Measurements from ENCODE around the gene RPS25.
"Not testable (repeated sequence)": the region's sequence is repeated elsewhere in the genome, so short reads cannot be mapped to it uniquely, and the experiment has no call there.

RPS25 gene

GRCh38 chr11:119019996-119020395 lies 1.9 kb upstream of the RPS25 start:
- Histone ChIP-seq H3K9me2 (replicated peaks; ENCODE audit: low read depth, low read length) (no peaks in the 10 kb centered on the region), H3K4me1 (ENCODE audit: insufficient read depth, low read length, poor library complexity, severe bottlenecking) (peaks cover 27% of the 10 kb centered on the region), H3K4me3 (ENCODE audit: low read length, poor library complexity, severe bottlenecking) (peak overlapping the region; percentile 93), H3K4me2 (ENCODE audit: low read depth, low read length, poor library complexity, severe bottlenecking) (peak overlapping the region; percentile 60), H3K36me3 (ENCODE audit: insufficient read depth, low read length) (peaks cover 21% of the 10 kb centered on the region), H3F3A (ENCODE audit: low read depth) (no peaks in the 10 kb centered on the region), H3K27me3 (ENCODE audit: insufficient read depth, low read length, poor library complexity, severe bottlenecking) (no peaks in the 10 kb centered on the region), H3K79me2 (ENCODE audit: insufficient read depth, low read length) (peaks cover 81% of the 10 kb centered on the region), H2AFZ (ENCODE audit: low read length) (no peak overlapping the region), H4K20me1 (ENCODE audit: insufficient read depth, low read length, poor library complexity, severe bottlenecking) (peaks cover 45% of the 10 kb centered on the region), H3K9ac (ENCODE audit: low read depth, low read length, poor library complexity, severe bottlenecking) (peak overlapping the region; percentile 96), H3K9me3 (ENCODE audit: insufficient read depth, low read depth, low read length) (no peaks in the 10 kb centered on the region)
- TF ChIP-seq EZH2phosphoT487 (IDR thresholded peaks at IDR 0.05; ENCODE audit: borderline replicate concordance) = no peak
- no peak for TF ChIP-seq CTCF (conservative IDR thresholded peaks at IDR 0.05; ENCODE audit: low read length)

- Histone ChIP-seq H3K79me2 (ENCODE audit: insufficient read depth, low read length) (peaks cover 82% of the 10 kb centered on the region), H3K4me3 (ENCODE audit: low read length, poor library complexity, severe bottlenecking) (peak overlapping the region; percentile 93), H3K36me3 (ENCODE audit: insufficient read depth, low read length) (peaks cover 38% of the 10 kb centered on the region), H4K20me1 (ENCODE audit: insufficient read depth, low read length, poor library complexity, severe bottlenecking) (peaks cover 53% of the 10 kb centered on the region), H3K4me2 (ENCODE audit: low read depth, low read length, poor library complexity, severe bottlenecking) (peak overlapping the region; percentile 92), H3K9ac (ENCODE audit: low read depth, low read length, poor library complexity, severe bottlenecking) (peak overlapping the region; percentile 96), H3K4me1 (ENCODE audit: insufficient read depth, low read length, poor library complexity, severe bottlenecking) (peaks cover 27% of the 10 kb centered on the region)
- H3K9me3 ChIP-seq (ENCODE audit: insufficient read depth, low read depth, low read length); H3K27me3 ChIP-seq (ENCODE audit: insufficient read depth, low read length, poor library complexity, severe bottlenecking); H3K9me2 ChIP-seq (replicated peaks; ENCODE audit: low read depth, low read length); H3F3A ChIP-seq (ENCODE audit: low read depth); H2AFZ ChIP-seq (ENCODE audit: low read length): not testable (repeated sequence)
These were observed 766 bp downstream of the RPS25 start for GRCh38 chr11:119017377-119017776.

- peaks cover 40% of the 10 kb centered on the region for H3K36me3 ChIP-seq (ENCODE audit: insufficient read depth, low read length)
- no peaks in the 10 kb centered on the region for H3K9me3 ChIP-seq (ENCODE audit: insufficient read depth, low read depth, low read length)
- peak overlapping the region; percentile 92 for H3K4me2 ChIP-seq (ENCODE audit: low read depth, low read length, poor library complexity, severe bottlenecking)
- H3F3A ChIP-seq (ENCODE audit: low read depth) = 0 out of 2 replicates have a peak, but pooled peaks cover 3% of the 10 kb centered on the region
- H3K4me3 ChIP-seq (ENCODE audit: low read length, poor library complexity, severe bottlenecking) = peak overlapping the region; percentile 93
- H2AFZ ChIP-seq (ENCODE audit: low read length) = no peak overlapping the region
- peaks cover 72% of the 10 kb centered on the region for H3K79me2 ChIP-seq (ENCODE audit: insufficient read depth, low read length)
- H4K20me1 ChIP-seq (ENCODE audit: insufficient read depth, low read length, poor library complexity, severe bottlenecking) = peaks cover 53% of the 10 kb centered on the region
- peaks cover 26% of the 10 kb centered on the region for H3K4me1 ChIP-seq (ENCODE audit: insufficient read depth, low read length, poor library complexity, severe bottlenecking)
- peak overlapping the region; percentile 96 for H3K9ac ChIP-seq (ENCODE audit: low read depth, low read length, poor library complexity, severe bottlenecking)
- no peaks in the 10 kb centered on the region for H3K9me2 ChIP-seq (replicated peaks; ENCODE audit: low read depth, low read length)
- TF ChIP-seq EZH2phosphoT487 (IDR thresholded peaks at IDR 0.05; ENCODE audit: borderline replicate concordance) (no peak), CTCF (conservative IDR thresholded peaks at IDR 0.05; ENCODE audit: low read length) (no peak)
- no peaks in the 10 kb centered on the region for H3K27me3 ChIP-seq (ENCODE audit: insufficient read depth, low read length, poor library complexity, severe bottlenecking)
These were observed 1.7 kb downstream of the RPS25 start for GRCh38 chr11:119016216-119017009.
